OCI-LY3 (cell line): ENCODE results near the gene SIPA1L2.

Experiments
- H2AFZ ChIP-seq: fragments of 200-600, 300-600 bp; shearing (Covaris generic); 2 replicates; pipeline ENCODE4 v1.6.0; 2014; ENCODE audit warnings: antibody characterized with exemption, low read depth, low read length
- H3K27ac ChIP-seq: fragments of 200-600, 300-600 bp; sonication (generic); 2 replicates; pipeline ENCODE4 v1.5.1; 2014; ENCODE audit warnings: mild to moderate bottlenecking, low read length, moderate library complexity, mixed read lengths
- H3K27me3 ChIP-seq: fragments of 200-600, 300-600 bp; sonication (generic); 2 replicates; pipeline ENCODE4 v1.6.1; 2014; ENCODE audit warnings: low read depth, low read length, mixed read lengths
- H3K36me3 ChIP-seq: fragments of 200-600, 300-600 bp; sonication (generic); replicated peaks from 2 replicates; pipeline ENCODE3; 2014; ENCODE audit warnings: low read depth, low read length, mixed read lengths
- H3K4me1 ChIP-seq: fragments of 300-600, 200-600 bp; sonication (generic); 2 replicates; pipeline ENCODE4 v1.6.1; 2014; ENCODE audit warnings: low read length, mixed read lengths
- H3K4me2 ChIP-seq: fragments of 200-600, 300-600 bp; sonication (generic); 2 replicates; pipeline ENCODE4 v1.6.1; 2014; ENCODE audit warnings: low read length, mixed read lengths
- H3K4me3 ChIP-seq: fragments of 300-600, 200-600 bp; sonication (generic); 2 replicates; pipeline ENCODE4 v1.5.1; 2014; ENCODE audit warnings: antibody characterized with exemption, mild to moderate bottlenecking, low read length, moderate library complexity
- H3K79me2 ChIP-seq: fragments of 300-600, 200-600 bp; shearing (Covaris generic); 2 replicates; pipeline ENCODE4 v1.6.1; 2014; ENCODE audit warnings: mild to moderate bottlenecking, low read length, mixed read lengths
- H3K9ac ChIP-seq: fragments of 300-600, 200-600 bp; shearing (Covaris generic); 2 replicates; pipeline ENCODE4 v1.6.0; 2014; ENCODE audit warnings: mild to moderate bottlenecking, low read length, moderate library complexity
- H3K9me3 ChIP-seq: fragments of 200-600, 300-600 bp; shearing (Covaris generic); 2 replicates; pipeline ENCODE4 v1.6.1; 2014; ENCODE audit warnings: low read length, mixed read lengths; ENCODE audit not compliant: insufficient read depth
- H4K20me1 ChIP-seq: fragments of 200-600, 300-600 bp; sonication (generic); 2 replicates; pipeline ENCODE4 v1.6.1; 2016; ENCODE audit warnings: low read length, mixed read lengths; ENCODE audit not compliant: insufficient read depth
- EZH2phosphoT487 ChIP-seq: fragments of 200-600 bp; shearing (Covaris generic); IDR thresholded peaks from 2 replicates; pipeline ENCODE4 v1.6.1; 2018; ENCODE audit warnings: antibody characterized with exemption, mixed run types, low read depth
- TF ChIP-seq, protein P1 (sequence below): fragments of 200-600, 300-600 bp; sonication (generic); IDR thresholded peaks from 2 replicates; pipeline ENCODE4 v1.5.1; 2014; ENCODE audit warnings: antibody characterized with exemption, low read length, low read depth

Gene SIPA1L2

DNA sequence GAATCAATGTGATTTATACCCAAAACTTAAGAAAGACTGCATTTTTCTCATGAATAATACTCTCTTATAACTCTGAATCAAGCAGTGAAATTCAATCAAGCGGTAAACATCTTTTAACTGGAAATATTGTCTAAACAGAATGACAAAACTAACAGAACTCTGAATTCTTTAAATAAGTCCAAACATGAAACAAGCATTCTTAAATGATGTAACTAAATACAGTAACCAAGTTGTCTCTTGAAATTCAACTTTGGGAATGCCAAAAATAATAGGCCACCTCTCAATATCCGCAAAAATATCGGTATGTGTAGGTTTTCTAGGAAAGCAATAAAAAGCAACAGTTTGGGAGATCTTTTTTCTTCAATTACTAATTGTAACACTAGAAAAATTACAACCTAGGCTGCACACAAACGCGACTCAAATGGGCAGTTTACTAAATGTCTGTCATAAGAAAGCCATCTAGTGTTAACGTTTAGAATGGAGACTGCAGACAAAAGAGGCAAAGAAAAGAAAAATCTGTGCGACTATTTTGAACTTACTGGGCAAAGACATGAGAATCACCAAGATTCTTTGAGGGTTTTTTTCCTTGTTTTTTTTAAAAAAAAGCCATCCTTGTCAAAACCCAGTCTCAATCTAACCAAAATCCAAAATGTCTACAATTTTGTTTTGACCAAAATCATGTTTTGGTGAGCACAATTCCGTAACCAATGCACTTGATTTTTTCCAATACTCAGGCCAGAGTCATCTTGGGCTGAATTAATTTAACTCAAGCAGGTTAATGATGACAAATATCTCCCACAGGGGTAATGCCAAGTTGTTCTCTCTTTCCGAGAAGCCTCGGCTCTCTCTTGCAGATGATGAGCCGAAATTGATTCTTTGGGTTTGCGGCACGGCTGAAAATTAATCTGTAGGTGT is 1.3 kb downstream of the SIPA1L2 start:
- Histone ChIP-seq H3K9me3 (no peaks in the 10 kb centered on the region), H3K27me3 (peaks cover 24% of the 10 kb centered on the region), H3K27ac (no peak overlapping the region), H3K9ac (no peak overlapping the region), H3K4me3 (no peak overlapping the region), H3K36me3 (no peaks in the 10 kb centered on the region), H4K20me1 (no peaks in the 10 kb centered on the region), H3K79me2 (no peaks in the 10 kb centered on the region), H2AFZ (no peak overlapping the region), H3K4me2 (peak overlapping the region; percentile 76), H3K4me1 (peaks cover 5% of the 10 kb centered on the region; the same call in 1 of the 2 replicates)
- TF ChIP-seq EZH2phosphoT487 = no peak
- TF ChIP-seq, protein P1, sequence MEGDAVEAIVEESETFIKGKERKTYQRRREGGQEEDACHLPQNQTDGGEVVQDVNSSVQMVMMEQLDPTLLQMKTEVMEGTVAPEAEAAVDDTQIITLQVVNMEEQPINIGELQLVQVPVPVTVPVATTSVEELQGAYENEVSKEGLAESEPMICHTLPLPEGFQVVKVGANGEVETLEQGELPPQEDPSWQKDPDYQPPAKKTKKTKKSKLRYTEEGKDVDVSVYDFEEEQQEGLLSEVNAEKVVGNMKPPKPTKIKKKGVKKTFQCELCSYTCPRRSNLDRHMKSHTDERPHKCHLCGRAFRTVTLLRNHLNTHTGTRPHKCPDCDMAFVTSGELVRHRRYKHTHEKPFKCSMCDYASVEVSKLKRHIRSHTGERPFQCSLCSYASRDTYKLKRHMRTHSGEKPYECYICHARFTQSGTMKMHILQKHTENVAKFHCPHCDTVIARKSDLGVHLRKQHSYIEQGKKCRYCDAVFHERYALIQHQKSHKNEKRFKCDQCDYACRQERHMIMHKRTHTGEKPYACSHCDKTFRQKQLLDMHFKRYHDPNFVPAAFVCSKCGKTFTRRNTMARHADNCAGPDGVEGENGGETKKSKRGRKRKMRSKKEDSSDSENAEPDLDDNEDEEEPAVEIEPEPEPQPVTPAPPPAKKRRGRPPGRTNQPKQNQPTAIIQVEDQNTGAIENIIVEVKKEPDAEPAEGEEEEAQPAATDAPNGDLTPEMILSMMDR = peak; percentile 52

DNA sequence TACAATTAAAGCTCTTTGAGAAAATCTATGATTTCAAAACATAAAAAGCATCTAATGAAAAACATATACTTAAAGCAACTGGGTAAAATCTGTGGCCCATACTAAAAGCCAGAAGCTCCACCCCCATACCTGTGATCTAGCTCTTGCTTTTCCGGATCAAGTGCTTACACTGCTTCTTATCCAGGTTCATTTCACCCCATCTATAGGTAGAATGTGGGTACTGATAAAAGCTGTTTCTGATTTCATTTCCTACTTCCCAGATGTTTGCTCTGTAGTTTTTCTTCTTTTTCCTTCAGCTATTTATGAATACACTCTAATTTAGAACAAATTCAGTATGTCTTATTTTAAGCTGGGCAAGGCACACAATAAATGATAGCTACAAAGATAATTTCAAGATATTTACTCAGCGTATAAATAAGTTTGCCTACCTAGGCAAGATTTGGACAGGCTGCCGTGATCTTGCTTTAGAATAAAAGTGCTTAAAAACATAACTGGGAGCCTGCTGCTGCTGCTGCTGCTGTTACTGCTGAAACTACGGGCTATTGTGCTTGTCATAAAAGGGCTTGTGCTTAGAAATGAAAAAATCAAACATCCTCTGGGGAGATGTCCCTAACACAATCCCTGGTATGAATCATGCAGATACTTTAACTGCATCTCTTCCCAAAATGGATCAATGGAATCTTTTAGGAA is 2.1 kb downstream of the SIPA1L2 start:
- Histone ChIP-seq H3K4me3 (no peak overlapping the region), H3K27me3 (peaks cover 24% of the 10 kb centered on the region), H3K79me2 (no peaks in the 10 kb centered on the region), H3K9ac (no peak overlapping the region), H2AFZ (no peak overlapping the region), H3K4me1 (peaks cover 5% of the 10 kb centered on the region; the same call in 1 of the 2 replicates), H3K36me3 (no peaks in the 10 kb centered on the region), H3K4me2 (peak overlapping the region; percentile 3; the same call in 1 of the 2 replicates), H3K9me3 (no peaks in the 10 kb centered on the region), H4K20me1 (no peaks in the 10 kb centered on the region), H3K27ac (no peak overlapping the region)
- TF ChIP-seq, protein P1 = peak; percentile 64
- no peak for TF ChIP-seq EZH2phosphoT487

DNA sequence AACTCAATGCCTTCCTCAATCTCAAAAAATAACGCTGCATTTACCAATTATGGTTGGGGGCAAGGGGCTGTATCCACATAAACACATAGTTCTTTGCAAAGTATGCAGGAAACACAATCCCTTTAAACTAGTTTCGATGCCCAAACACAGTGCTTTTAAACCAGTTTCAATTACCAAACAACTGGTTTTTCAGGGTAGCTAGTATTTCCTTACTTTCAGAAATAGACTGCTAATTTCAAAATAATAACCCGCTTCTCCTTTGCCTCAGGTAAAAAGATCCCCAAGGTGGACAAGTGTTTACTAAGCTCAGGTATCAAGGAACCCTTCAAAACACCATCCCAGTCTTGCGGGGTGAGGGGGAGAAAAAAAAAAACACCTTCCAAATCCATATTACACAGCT is 2.8 kb downstream of the SIPA1L2 start:
- H3K4me1 ChIP-seq = peaks cover 5% of the 10 kb centered on the region; the same call in 1 of the 2 replicates
- no peaks in the 10 kb centered on the region for H3K36me3 ChIP-seq
- H4K20me1 ChIP-seq = no peaks in the 10 kb centered on the region
- TF ChIP-seq, protein P1 = no peak
- TF ChIP-seq EZH2phosphoT487 = no peak
- no peak overlapping the region for H3K9ac ChIP-seq
- H3K27ac ChIP-seq = no peak overlapping the region
- H3K9me3 ChIP-seq = no peaks in the 10 kb centered on the region
- no peaks in the 10 kb centered on the region for H3K79me2 ChIP-seq
- no peak overlapping the region for H3K4me2 ChIP-seq
- no peak overlapping the region for H2AFZ ChIP-seq
- H3K27me3 ChIP-seq = peaks cover 24% of the 10 kb centered on the region
- H3K4me3 ChIP-seq = no peak overlapping the region

DNA sequence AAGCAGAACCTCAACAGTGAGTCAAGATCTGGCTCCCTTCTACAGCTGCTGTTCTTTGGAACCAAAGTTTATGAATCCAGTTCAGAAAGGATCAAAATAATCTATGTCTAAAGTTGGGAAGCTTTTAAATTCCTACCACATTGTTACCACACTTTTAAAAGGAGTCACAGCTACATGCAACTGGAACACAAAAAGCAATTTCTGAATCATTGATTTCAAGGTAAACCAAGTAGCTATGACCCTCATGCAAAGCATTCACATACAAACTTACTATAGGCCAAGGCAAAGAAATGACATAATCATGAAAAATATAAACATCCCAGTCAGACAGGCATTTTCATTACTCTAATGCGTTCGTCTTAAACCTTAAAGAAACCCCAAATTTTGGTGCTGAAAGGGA is 3.5 kb downstream of the SIPA1L2 start:
- no peaks in the 10 kb centered on the region for H3K79me2 ChIP-seq
- H3K27me3 ChIP-seq = peaks cover 24% of the 10 kb centered on the region
- H3K4me1 ChIP-seq = peaks cover 5% of the 10 kb centered on the region; the same call in 1 of the 2 replicates
- H3K36me3 ChIP-seq = no peaks in the 10 kb centered on the region
- H3K27ac ChIP-seq = no peak overlapping the region
- H3K4me2 ChIP-seq = no peak overlapping the region
- H4K20me1 ChIP-seq = no peaks in the 10 kb centered on the region
- TF ChIP-seq EZH2phosphoT487 = no peak
- TF ChIP-seq, protein P1 = no peak
- H3K9me3 ChIP-seq = no peaks in the 10 kb centered on the region
- H3K4me3 ChIP-seq = no peak overlapping the region
- H3K9ac ChIP-seq = no peak overlapping the region
- no peak overlapping the region for H2AFZ ChIP-seq
